K562 (cell line): ENCODE data around the gene LZTR1.
A peak's percentile ranks its signal among the peaks of the same experiment; 100 is the strongest.

ENCODE experiments used
- BRCA1 ChIP-seq, 2 experiments: fragments of 450-650 bp in 1 of 2; sonication (generic) in 1 of 2; formaldehyde crosslinking in 1 of 2; IDR thresholded peaks; 2 replicates each; pipeline versions ENCODE4 v1.5.0 to v1.6.1; 2017 to 2020; ENCODE audit warnings: mild to moderate bottlenecking in 1 of 2, missing genetic modification reagents in 1 of 2
- GATA2 ChIP-seq: sonication (generic); formaldehyde crosslinking; IDR thresholded peaks from 2 replicates; pipeline ENCODE4 v1.4.0; 2020; ENCODE audit warnings: mild to moderate bottlenecking, missing genetic modification reagents
- HNRNPK ChIP-seq: fragments of 200-400 bp; formaldehyde crosslinking; IDR thresholded peaks from one replicate; pipeline ENCODE4 v1.6.1; 2018; ENCODE audit warnings: mild to moderate bottlenecking, low read depth, low read length; ENCODE audit not compliant: poor library complexity, severe bottlenecking
- MTA2 ChIP-seq: fragments of 450-650 bp; IDR thresholded peaks from 2 replicates; pipeline ENCODE4 v1.6.1; 2016; ENCODE audit warnings: low read depth
- MTA3 ChIP-seq: fragments of 450-650 bp; formaldehyde crosslinking; IDR thresholded peaks from 2 replicates; pipeline ENCODE4 v1.6.1; 2017; ENCODE audit warnings: mild to moderate bottlenecking, borderline replicate concordance
- NCOA1 ChIP-seq: fragments of 450-650 bp; IDR thresholded peaks from 2 replicates; pipeline ENCODE4 v1.6.1; 2016; ENCODE audit warnings: low read depth
- SAFB2 ChIP-seq: fragments of 200-400 bp; formaldehyde crosslinking; IDR thresholded peaks from 2 replicates; pipeline ENCODE4 v1.6.1; 2018; ENCODE audit warnings: borderline replicate concordance, low read length, low read depth, moderate library complexity; ENCODE audit not compliant: severe bottlenecking
- SUPT5H ChIP-seq: fragments of 450-650 bp; IDR thresholded peaks from 2 replicates; pipeline ENCODE4 v1.6.1; 2016
- THRA ChIP-seq: fragments of 450-650 bp; IDR thresholded peaks from 2 replicates; pipeline ENCODE4 v1.6.1; 2017; ENCODE audit warnings: mild to moderate bottlenecking, moderate library complexity
- USF2 ChIP-seq: sonication (generic); formaldehyde crosslinking; IDR thresholded peaks from 2 replicates; pipeline ENCODE4 v1.5.0; 2020; ENCODE audit warnings: missing genetic modification reagents
- ZFP36 ChIP-seq: fragments of 150-350 bp; IDR thresholded peaks from 2 replicates; pipeline ENCODE4 v1.6.1; 2018; ENCODE audit warnings: low read length, low read depth; ENCODE audit not compliant: partially characterized antibody
- ZNF184 ChIP-seq: sonication (generic); formaldehyde crosslinking; IDR thresholded peaks from 2 replicates; pipeline ENCODE4 v1.5.0; 2020; ENCODE audit warnings: missing genetic modification reagents
- ZNF253 ChIP-seq: fragments of 250-450 bp; sonication (Bioruptor Pico); conservative IDR thresholded peaks from 2 replicates; pipeline ENCODE4 v1.6.1; 2021; ENCODE audit warnings: mild to moderate bottlenecking

GRCh38 chr22:21034989-21035388 lies 52.9 kb downstream of the LZTR1 start:
- no peak for TF ChIP-seq THRA
- TF ChIP-seq BRCA1 (IDR thresholded peaks at IDR 0.05), result no peak
- TF ChIP-seq BRCA1 (CRISPR knock-in tag; IDR thresholded peaks at IDR 0.05), result no peak
- TF ChIP-seq NCOA1, result no peak
- peak; percentile 11; the same call in 1 of the 2 replicates for TF ChIP-seq GATA2
- TF ChIP-seq SAFB2, result no peak
- no peak for TF ChIP-seq MTA2
- TF ChIP-seq SUPT5H, result no peak
- no peak for TF ChIP-seq ZNF184
- TF ChIP-seq USF2, result no peak
- no peak for TF ChIP-seq HNRNPK
- TF ChIP-seq ZNF253 (CRISPR knock-in tag), result no peak
- no peak for TF ChIP-seq MTA3
- TF ChIP-seq ZFP36, result no peak
